Activated naive CD8-positive, alpha-beta T cell treated with anti-CD3 and anti-CD28 coated beads, Interleukin-2, amount 50 U/mL, for 24 hours (primary cell): ENCODE data around the gene F10.

ENCODE experiments used
- ATAC-seq: fragments of 150-1000 bp; cut with Tn5 transposase; one replicate; pipeline ENCODE4 v1.10.0; 2021
- DNase-seq: peaks from one replicate; pipeline ENCODE4 v3.0.0; 2021
- H3K27ac Mint-ChIP-seq: one replicate; pipeline ENCODE4 v1.8.0; 2021; ENCODE audit warnings: mild to moderate bottlenecking, mixed read lengths
- H3K27me3 Mint-ChIP-seq: one replicate; pipeline ENCODE4 v1.8.0; 2021; ENCODE audit warnings: mixed read lengths
- H3K36me3 Mint-ChIP-seq: one replicate; pipeline ENCODE4 v1.8.0; 2021; ENCODE audit warnings: low read depth, mixed read lengths
- H3K4me1 Mint-ChIP-seq: one replicate; pipeline ENCODE4 v1.8.0; 2021; ENCODE audit warnings: mixed read lengths
- H3K4me3 Mint-ChIP-seq: one replicate; pipeline ENCODE4 v1.8.0; 2021; ENCODE audit warnings: mild to moderate bottlenecking, moderate library complexity, mixed read lengths
- H3K9me3 Mint-ChIP-seq: one replicate; pipeline ENCODE4 v1.8.0; 2021; ENCODE audit warnings: mixed read lengths

The F10 gene

GRCh38 chr13:113179374-113180230 lies 57.0 kb downstream of the F10 start:
- Mint-ChIP-seq H3K27ac (no peak overlapping the region), H3K4me1 (peaks cover 15% of the 10 kb centered on the region), H3K9me3 (no peaks in the 10 kb centered on the region), H3K36me3 (peaks cover 63% of the 10 kb centered on the region), H3K27me3 (no peaks in the 10 kb centered on the region), H3K4me3 (no peak overlapping the region)
- DNase-seq (no peak), ATAC-seq (no peak)

DNA sequence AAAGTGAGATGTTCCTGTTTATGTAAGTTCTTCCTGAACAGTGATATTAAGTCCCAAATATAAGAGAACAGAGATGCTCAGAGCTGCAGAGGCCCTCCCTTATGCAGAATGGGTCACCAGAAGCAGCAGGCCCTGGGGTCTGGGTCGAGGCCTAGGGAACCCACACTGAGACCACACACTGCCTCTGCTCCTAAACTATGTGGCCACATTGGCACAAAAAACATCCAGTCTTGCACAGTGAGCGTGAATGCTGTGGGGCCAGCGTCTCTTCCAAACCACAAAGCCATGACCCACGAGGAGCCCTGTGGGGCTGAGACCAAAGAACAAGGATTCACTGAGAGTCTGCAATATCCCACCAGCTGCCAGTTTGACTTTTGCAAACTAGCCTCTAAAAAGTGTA lies 59.4 kb downstream of the F10 start:
- Mint-ChIP-seq H3K4me1 (peaks cover 28% of the 10 kb centered on the region), H3K4me3 (no peak overlapping the region), H3K36me3 (peaks cover 64% of the 10 kb centered on the region), H3K9me3 (no peaks in the 10 kb centered on the region), H3K27ac (no peak overlapping the region), H3K27me3 (no peaks in the 10 kb centered on the region)
- no peak for DNase-seq
- ATAC-seq: no peak

DNA sequence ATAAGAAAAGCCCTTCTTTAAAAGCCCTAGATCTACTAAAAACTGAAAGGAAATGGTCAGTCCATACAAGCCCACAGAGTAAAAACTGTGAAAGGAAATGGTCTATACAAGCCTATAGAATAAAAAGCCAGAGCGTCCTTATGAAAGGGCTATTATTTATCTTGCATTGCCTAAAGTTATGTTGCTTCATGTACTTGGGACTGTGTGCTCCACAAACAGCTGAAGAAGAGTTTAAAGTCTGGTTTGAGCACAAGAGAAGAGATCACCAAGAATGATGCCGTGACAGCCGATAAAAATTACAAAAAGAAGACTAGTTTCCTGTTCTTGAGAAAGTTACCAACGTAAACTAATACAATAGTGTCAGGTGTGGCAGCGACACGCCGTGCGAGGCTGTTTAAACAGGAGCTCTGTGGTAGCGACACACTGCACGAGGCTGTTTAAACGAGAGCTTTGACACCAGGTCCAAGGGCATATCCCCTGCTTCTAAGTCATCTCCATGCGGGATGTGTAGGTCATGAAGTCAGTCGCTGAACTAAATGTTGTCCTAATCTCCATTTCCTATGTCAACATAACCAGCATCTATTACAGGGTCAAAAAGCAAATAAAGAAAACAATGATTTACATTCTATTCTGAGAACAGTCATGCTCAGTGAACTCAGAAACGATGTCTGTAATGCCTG lies 61.0 kb downstream of the F10 start:
- DNase-seq: no peak
- Mint-ChIP-seq H3K27me3 (no peaks in the 10 kb centered on the region), H3K4me3 (peak overlapping the region; percentile 6), H3K27ac (no peak overlapping the region), H3K36me3 (peaks cover 70% of the 10 kb centered on the region), H3K9me3 (no peaks in the 10 kb centered on the region), H3K4me1 (peaks cover 35% of the 10 kb centered on the region)
- no peak for ATAC-seq

DNA sequence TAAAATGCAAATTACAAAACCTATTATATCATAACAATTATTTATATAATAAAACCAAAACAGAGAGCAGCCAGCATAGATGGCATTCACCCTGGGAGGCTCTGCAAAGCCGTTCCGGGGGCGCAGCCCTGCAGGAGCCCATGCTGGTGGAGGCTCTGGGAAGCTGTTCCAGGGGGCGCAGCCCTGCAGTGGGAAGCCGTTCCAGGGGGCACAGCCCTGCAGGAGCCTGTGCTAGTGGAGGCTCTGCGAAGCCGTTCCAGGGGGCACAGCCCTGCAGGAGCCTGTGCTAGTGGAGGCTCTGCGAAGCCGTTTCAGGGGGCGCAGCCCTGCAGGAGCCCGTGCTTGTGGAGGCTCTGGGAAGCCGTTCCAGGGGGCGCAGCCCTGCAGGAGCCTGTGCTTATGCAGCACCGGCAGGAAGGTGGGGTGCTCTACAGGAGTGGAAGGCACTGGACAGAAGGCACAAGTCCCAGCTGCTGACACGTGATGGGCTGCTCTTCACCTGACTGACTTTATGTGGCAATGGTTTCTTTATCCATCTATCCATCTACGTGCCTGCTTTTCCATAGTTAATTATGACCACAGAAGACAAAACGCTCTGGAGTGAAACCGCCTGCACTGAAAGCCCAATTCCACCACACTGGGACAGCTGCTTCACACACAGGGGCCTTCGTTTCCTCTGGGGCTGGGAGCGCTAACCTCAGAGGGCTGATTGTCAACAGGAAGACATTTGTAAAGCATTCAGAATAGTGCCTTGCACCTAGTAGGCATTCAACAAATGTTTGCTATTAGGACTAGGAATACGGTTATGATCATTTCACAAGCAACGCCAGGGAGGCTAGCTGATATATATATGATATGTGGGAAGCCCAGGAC lies 62.2 kb downstream of the F10 start:
- ATAC-seq: no peak
- peaks cover 72% of the 10 kb centered on the region for H3K36me3 Mint-ChIP-seq

GRCh38 chr13:113186061-113186900 lies 63.7 kb downstream of the F10 start:
- H3K9me3 Mint-ChIP-seq: no peaks in the 10 kb centered on the region
- ATAC-seq: peak; percentile 73
- no peaks in the 10 kb centered on the region for H3K27me3 Mint-ChIP-seq
- H3K27ac Mint-ChIP-seq: peak overlapping the region; percentile 57
- no peak for DNase-seq
- H3K4me3 Mint-ChIP-seq: peak overlapping the region; percentile 42
- peaks cover 67% of the 10 kb centered on the region for H3K36me3 Mint-ChIP-seq
- H3K4me1 Mint-ChIP-seq: peaks cover 38% of the 10 kb centered on the region

More for the DNA sequence above, 62.2 kb downstream of the F10 start:
- DNase-seq: no peak
- Mint-ChIP-seq H3K27ac (peak overlapping the region; percentile 59), H3K4me1 (peaks cover 38% of the 10 kb centered on the region), H3K4me3 (peak overlapping the region; percentile 51), H3K9me3 (no peaks in the 10 kb centered on the region), H3K27me3 (no peaks in the 10 kb centered on the region)

DNA sequence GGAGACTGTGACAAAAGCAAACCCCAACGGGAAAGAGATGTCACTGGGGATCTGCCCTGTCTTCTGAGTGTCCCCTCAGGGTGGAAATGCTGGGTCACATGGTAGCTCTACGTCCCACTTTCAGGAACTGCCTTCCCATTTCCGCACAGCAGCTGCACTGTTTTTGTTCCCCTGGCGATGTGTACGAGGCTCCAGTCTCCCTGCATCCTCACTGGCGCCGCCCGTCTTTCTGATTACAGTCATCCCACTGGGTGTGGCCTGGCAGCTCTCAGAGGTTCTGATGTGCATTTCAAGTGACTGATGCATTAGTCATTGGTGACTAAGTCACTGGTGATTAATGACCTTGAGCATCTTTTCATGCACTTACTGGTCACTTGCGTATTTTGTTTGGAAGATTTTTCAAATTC lies 64.7 kb downstream of the F10 start:
- Mint-ChIP-seq H3K27me3 (no peaks in the 10 kb centered on the region), H3K4me1 (peaks cover 38% of the 10 kb centered on the region), H3K4me3 (no peak overlapping the region), H3K9me3 (no peaks in the 10 kb centered on the region), H3K36me3 (peaks cover 57% of the 10 kb centered on the region), H3K27ac (peak overlapping the region; percentile 40)
- ATAC-seq (peak; percentile 92), DNase-seq (peak; percentile 69)

DNA sequence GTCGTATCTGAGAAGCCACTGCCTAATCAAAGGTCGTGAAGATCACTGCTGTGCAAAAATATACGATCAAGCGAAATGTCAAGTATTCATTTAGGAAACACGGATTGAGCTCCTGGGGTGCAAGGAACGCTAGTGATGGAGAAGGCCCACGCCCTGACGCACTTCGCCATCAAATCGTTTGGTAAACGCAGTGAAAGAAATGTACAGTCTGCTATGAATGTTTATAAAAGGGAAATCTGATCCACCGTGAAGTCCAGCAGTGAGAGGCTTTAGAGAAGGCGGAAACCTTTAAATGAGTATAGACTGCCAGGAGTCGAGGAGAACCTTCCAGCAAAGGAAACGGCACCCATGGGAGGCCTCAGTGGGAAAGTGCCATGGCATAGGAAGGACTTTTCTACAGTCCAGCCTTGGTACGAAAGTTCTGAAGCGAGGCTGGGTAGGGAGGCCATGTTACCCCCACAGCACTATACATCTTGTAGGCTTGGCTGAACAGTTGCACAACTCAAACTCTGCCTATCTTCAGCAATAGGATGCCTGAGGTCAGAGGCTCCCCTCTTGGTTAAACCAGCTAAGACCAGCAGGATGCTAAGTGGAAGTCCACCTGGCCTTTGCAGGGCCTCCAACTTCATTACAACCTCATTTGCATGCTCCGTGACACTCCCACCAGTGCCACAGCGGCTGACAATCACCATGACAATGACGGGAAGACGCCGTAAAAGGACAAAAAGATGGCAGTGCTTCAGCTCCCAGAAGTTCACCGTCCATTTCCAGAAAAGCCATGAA lies 65.5 kb downstream of the F10 start:
- H3K36me3 Mint-ChIP-seq: peaks cover 55% of the 10 kb centered on the region
- DNase-seq: no peak
- peaks cover 38% of the 10 kb centered on the region for H3K4me1 Mint-ChIP-seq
- H3K27me3 Mint-ChIP-seq: no peaks in the 10 kb centered on the region
- ATAC-seq: no peak
- H3K4me3 Mint-ChIP-seq: no peak overlapping the region
- no peak overlapping the region for H3K27ac Mint-ChIP-seq
- no peaks in the 10 kb centered on the region for H3K9me3 Mint-ChIP-seq

DNA sequence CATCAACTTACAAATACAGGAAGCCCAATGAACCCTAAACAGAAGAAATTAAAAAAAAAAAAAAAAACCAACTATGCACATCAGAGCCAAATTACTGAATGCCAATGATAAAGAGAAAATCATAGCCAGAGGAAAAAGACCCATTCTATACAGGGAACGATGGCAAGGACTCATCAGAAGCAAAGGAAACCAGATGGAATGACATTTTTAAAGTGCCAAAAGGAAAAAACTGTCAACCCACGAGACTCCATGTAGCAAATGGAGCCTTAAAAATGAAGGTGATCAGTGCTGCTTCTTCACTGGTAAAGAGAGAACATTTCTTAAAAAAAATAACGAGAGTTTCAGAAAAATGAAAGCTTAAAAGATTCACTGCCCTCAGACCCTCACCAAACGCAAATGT lies 67.6 kb downstream of the F10 start:
- Mint-ChIP-seq H3K27ac (no peak overlapping the region), H3K27me3 (no peaks in the 10 kb centered on the region), H3K4me1 (peaks cover 28% of the 10 kb centered on the region), H3K9me3 (no peaks in the 10 kb centered on the region), H3K36me3 (peaks cover 53% of the 10 kb centered on the region), H3K4me3 (no peak overlapping the region)
- DNase-seq (no peak), ATAC-seq (no peak)

GRCh38 chr13:113192279-113192678 lies 69.7 kb downstream of the F10 start:
- no peak overlapping the region for H3K27ac Mint-ChIP-seq
- DNase-seq: no peak
- H3K4me1 Mint-ChIP-seq: peaks cover 10% of the 10 kb centered on the region
- H3K4me3 Mint-ChIP-seq: no peak overlapping the region
- H3K9me3 Mint-ChIP-seq: no peaks in the 10 kb centered on the region
- no peak for ATAC-seq
- H3K36me3 Mint-ChIP-seq: peaks cover 55% of the 10 kb centered on the region
- no peaks in the 10 kb centered on the region for H3K27me3 Mint-ChIP-seq

DNA sequence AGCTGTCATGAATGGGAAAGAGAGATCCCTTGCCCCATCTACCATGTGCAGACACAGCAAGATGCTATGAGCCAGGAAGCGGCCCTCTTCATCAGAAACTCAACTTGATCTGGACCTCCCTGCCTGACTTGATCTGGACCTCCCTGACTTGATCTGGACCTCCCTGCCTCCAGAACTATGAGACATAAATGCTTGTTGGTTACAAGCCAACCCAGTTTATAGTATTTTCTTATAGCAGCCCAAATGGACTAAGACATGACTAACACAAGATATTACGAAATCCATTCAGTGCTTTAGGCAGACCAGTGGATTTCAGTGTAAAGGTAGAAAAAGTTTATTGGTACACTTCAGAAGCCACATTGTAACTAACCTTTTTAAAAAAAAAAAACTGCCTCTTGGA lies 70.3 kb downstream of the F10 start:
- DNase-seq (no peak), ATAC-seq (no peak)
- peaks cover 52% of the 10 kb centered on the region for H3K36me3 Mint-ChIP-seq
- H3K4me1 Mint-ChIP-seq: peaks cover 4% of the 10 kb centered on the region
- H3K4me3 Mint-ChIP-seq: no peak overlapping the region
- H3K9me3 Mint-ChIP-seq: no peaks in the 10 kb centered on the region
- H3K27me3 Mint-ChIP-seq: no peaks in the 10 kb centered on the region
- H3K27ac Mint-ChIP-seq: no peak overlapping the region

- H3K36me3 Mint-ChIP-seq: peaks cover 45% of the 10 kb centered on the region
- no peak overlapping the region for H3K27ac Mint-ChIP-seq
- H3K4me3 Mint-ChIP-seq: no peak overlapping the region
- H3K4me1 Mint-ChIP-seq: no peaks in the 10 kb centered on the region
- no peaks in the 10 kb centered on the region for H3K27me3 Mint-ChIP-seq
- no peak for DNase-seq
- ATAC-seq: no peak
- H3K9me3 Mint-ChIP-seq: no peaks in the 10 kb centered on the region
Observed at GRCh38 chr13:113195360-113195759, 72.8 kb downstream of the F10 start.

DNA sequence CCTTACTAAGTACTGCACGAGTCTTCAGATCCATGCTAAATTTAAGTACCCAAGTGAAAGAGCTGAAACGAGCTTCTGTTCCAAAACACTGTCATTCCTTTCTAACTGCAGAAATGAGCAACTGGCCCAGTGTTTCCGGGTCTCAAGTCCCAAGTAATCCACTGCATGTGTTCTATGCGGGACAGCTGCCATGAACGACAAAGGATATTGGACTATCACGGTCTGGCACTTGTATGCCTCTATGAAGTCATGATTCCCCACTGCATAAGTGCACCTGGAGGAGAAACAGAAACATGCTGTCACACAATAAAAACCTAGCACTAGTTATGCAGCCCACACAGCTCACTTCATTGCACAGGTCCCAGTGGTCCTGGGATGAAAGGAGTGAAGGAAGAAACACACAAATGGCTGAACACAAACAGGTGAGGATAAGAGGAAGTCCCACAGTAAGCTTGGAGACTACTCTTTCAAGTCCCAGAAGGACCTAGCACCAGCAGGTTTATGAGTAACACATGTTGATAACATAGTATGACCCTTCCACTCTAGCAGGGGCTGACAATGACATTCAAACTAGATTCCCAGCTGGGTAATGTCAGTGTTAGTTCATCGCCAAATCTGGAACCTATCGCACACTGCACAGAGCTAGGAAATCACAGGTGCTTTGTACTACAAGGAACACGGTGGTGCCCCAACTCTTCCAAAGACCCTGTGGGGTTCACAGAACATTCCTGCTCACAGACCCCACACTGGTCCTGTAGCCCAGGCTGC lies 74.6 kb downstream of the F10 start:
- no peaks in the 10 kb centered on the region for H3K9me3 Mint-ChIP-seq
- H3K36me3 Mint-ChIP-seq: peaks cover 47% of the 10 kb centered on the region
- DNase-seq: no peak
- H3K4me3 Mint-ChIP-seq: no peak overlapping the region
- peaks cover 3% of the 10 kb centered on the region for H3K4me1 Mint-ChIP-seq
- no peak overlapping the region for H3K27ac Mint-ChIP-seq
- no peak for ATAC-seq
- H3K27me3 Mint-ChIP-seq: no peaks in the 10 kb centered on the region
